ENCODE results near the gene CREG2. TPM values are rescaled to one million over a fixed set of nuclear protein-coding genes. Genes with fewer than 3 reads are reported as not detected.

The CREG2 gene
- total RNA-seq, 1 donor from 2014 or later, result 0.65 TPM

GRCh38 chr2:101368376-101368775, 18.9 kb downstream of the CREG2 start:
- no peak overlapping the region for H3K4me3 Mint-ChIP-seq (ENCODE audit: low read depth)
- no peak for TF ChIP-seq CTCF (IDR thresholded peaks at IDR 0.05; ENCODE audit: unreplicated experiment)
- no peak for DNase-seq (ENCODE audit: low spot score, unreplicated experiment)
- no peak overlapping the region for H3K27ac Mint-ChIP-seq
- no peaks in the 10 kb centered on the region for H3K4me1 Mint-ChIP-seq (ENCODE audit: low read depth)
- peaks cover 5% of the 10 kb centered on the region for H3K9me3 Mint-ChIP-seq (ENCODE audit: low read depth)
- H3K27me3 Mint-ChIP-seq, result peaks cover 43% of the 10 kb centered on the region
- no peaks in the 10 kb centered on the region for H3K36me3 Mint-ChIP-seq (ENCODE audit: insufficient read depth)

- Mint-ChIP-seq H3K27me3 (peaks cover 45% of the 10 kb centered on the region), H3K4me3 (ENCODE audit: low read depth) (no peak overlapping the region), H3K27ac (no peak overlapping the region), H3K36me3 (ENCODE audit: insufficient read depth) (no peaks in the 10 kb centered on the region), H3K4me1 (ENCODE audit: low read depth) (no peaks in the 10 kb centered on the region), H3K9me3 (ENCODE audit: low read depth) (peaks cover 2% of the 10 kb centered on the region)
- no peak for DNase-seq (ENCODE audit: low spot score, unreplicated experiment)
- no peak for TF ChIP-seq CTCF (IDR thresholded peaks at IDR 0.05; ENCODE audit: unreplicated experiment)
These were observed 19.8 kb downstream of the CREG2 start for GRCh38 chr2:101367508-101367907.

GRCh38 chr2:101364878-101365277, 22.4 kb downstream of the CREG2 start:
- no peak for DNase-seq (ENCODE audit: low spot score, unreplicated experiment)
- Mint-ChIP-seq H3K4me3 (ENCODE audit: low read depth) (no peak overlapping the region), H3K27ac (no peak overlapping the region), H3K36me3 (ENCODE audit: insufficient read depth) (no peaks in the 10 kb centered on the region), H3K27me3 (peaks cover 38% of the 10 kb centered on the region), H3K4me1 (ENCODE audit: low read depth) (peaks cover 8% of the 10 kb centered on the region), H3K9me3 (ENCODE audit: low read depth) (no peaks in the 10 kb centered on the region)
- TF ChIP-seq CTCF (IDR thresholded peaks at IDR 0.05; ENCODE audit: unreplicated experiment), result no peak

GRCh38 chr2:101362777-101363176, 24.5 kb downstream of the CREG2 start:
- H3K9me3 Mint-ChIP-seq (ENCODE audit: low read depth), result no peaks in the 10 kb centered on the region
- DNase-seq (ENCODE audit: low spot score, unreplicated experiment), result no peak
- no peaks in the 10 kb centered on the region for H3K36me3 Mint-ChIP-seq (ENCODE audit: insufficient read depth)
- peaks cover 28% of the 10 kb centered on the region for H3K27me3 Mint-ChIP-seq
- peaks cover 10% of the 10 kb centered on the region for H3K4me1 Mint-ChIP-seq (ENCODE audit: low read depth)
- no peak overlapping the region for H3K27ac Mint-ChIP-seq
- H3K4me3 Mint-ChIP-seq (ENCODE audit: low read depth), result no peak overlapping the region
- no peak for TF ChIP-seq CTCF (IDR thresholded peaks at IDR 0.05; ENCODE audit: unreplicated experiment)

- no peaks in the 10 kb centered on the region for H3K9me3 Mint-ChIP-seq (ENCODE audit: low read depth)
- no peak overlapping the region for H3K27ac Mint-ChIP-seq
- peaks cover 28% of the 10 kb centered on the region for H3K27me3 Mint-ChIP-seq
- DNase-seq (ENCODE audit: low spot score, unreplicated experiment), result no peak
- no peak for TF ChIP-seq CTCF (IDR thresholded peaks at IDR 0.05; ENCODE audit: unreplicated experiment)
- H3K36me3 Mint-ChIP-seq (ENCODE audit: insufficient read depth), result no peaks in the 10 kb centered on the region
- H3K4me3 Mint-ChIP-seq (ENCODE audit: low read depth), result no peak overlapping the region
- H3K4me1 Mint-ChIP-seq (ENCODE audit: low read depth), result peaks cover 10% of the 10 kb centered on the region
These were observed 25.0 kb downstream of the CREG2 start for GRCh38 chr2:101362316-101362715.
